Right lung (tissue), 5 donors: ENCODE results near the gene C9orf50. TPM values are rescaled to one million over a fixed set of nuclear protein-coding genes. Genes with fewer than 3 reads are reported as not detected.
"Not testable (repeated sequence)": the region's sequence is repeated elsewhere in the genome, so short reads cannot be mapped to it uniquely, and the experiment has no call there.

Experiments used
- DNase-seq, 2 donors: peaks; one replicate each; pipeline ENCODE4 v3.0.0-alpha.2; 2013
- polyA plus RNA-seq, 5 donors: library from polyadenylated mRNA; unstranded; fragments of 120-200 nt; gene quantifications; one replicate each; pipeline versions ENCODE4 v1.2.1 to v1.2.3, GENCODE V29; 2013; ENCODE audit warnings: inconsistent platforms in 1 of 5, low replicate concordance in 1 of 5; ENCODE audit not compliant: insufficient read length in 5 of 5, insufficient read depth in 1 of 5

Gene C9orf50
- polyA plus RNA-seq, 5 donors: 0.34 to 0.71 (median 0.53) TPM

DNA sequence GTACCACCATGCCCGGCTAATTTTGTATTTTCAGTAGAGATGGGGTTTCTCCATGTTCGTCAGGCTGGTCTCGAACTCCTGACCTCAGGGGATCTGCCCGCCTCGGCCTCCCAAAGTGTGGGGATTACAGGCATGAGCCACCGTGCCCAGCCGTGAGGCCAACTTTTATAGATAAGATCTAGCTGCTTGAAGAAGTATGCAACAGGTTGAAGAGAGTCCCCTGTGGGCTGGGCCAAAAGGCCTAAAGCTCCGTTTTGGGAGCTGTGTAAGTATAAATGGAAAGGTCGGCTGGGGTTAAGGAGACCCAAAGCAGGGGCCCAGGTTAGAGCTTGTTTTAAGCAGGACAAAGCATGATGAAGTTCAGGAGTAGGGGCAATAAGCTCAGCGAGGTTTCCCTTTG is 28.1 kb downstream of the C9orf50 start:
- not testable (repeated sequence) for DNase-seq

DNA sequence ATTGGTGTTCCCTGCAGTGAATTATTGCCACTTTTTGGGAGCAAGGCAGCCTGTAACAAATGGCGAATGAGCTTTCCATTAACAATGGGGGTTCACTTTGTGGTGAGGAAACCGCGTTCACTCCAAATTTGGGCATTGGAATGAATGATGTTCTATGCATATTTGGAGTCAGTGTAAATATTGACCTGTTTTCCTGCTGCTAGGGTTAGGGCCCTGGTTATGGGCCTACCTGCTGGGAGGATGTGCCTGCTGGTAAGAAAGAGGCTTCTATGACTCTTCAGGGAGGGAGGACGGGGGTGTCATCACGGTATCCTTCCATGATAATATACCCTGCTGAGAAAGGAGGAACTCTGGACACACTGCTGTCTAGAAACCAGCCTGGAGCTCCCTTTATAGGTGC is 29.0 kb downstream of the C9orf50 start:
- DNase-seq: no peak

DNA sequence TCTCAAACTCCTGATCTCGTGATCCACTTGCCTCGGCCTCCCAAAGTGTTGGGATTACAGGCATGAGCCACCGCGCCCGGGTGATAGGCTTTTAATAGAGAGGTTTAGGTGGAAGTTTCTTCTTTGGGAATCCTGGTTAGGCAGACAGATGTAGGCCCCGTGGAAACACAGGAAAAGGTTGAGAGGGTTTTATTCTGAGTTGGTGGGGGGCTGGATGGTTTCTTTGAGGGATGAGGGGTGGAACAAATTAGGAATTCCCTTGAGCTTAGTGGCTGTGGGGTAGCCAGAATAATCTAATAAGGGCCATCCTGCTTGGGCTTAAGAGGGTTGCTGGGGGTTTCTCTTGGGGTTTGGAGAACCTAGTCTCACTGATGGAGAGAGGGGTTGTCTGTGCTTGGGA is 30.4 kb downstream of the C9orf50 start:
- no peak for DNase-seq

DNA sequence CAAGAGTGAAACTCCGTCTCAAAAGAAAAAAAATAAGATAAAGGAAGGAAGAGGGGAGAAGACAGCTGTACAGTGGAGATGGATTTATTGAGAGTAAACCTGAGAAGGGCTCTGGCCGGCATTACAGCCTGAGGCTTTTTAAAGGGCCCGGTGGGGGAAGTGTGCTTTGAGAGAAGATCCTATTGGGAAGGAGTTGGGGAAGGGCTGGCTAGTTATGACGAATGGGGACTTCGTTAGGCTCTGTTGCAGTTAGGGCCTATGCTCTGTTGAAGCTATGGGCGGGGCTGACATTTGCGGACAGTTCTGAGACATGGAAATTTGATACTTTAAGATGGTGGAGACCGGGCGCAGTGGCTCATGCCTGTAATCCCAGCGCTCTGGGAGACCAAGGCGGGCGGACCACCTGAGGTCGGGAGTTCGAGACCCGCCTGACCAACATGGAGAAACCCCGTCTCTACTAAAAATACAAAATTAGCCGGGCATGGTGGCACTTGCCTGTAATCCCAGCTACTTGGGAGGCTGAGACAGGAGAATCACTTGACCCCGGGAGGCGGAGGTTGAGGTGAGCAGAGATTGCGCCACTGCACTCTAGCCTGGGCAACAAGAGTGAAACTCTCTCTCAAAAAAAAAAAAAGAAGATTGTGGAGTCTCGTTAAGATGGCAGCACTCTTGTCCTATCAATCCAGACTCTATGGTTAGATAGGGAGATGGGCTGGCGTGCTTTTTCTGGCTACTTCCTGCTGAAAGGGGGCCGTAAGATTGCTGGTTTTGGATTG is 33.2 kb downstream of the C9orf50 start:
- no peak for DNase-seq

DNA sequence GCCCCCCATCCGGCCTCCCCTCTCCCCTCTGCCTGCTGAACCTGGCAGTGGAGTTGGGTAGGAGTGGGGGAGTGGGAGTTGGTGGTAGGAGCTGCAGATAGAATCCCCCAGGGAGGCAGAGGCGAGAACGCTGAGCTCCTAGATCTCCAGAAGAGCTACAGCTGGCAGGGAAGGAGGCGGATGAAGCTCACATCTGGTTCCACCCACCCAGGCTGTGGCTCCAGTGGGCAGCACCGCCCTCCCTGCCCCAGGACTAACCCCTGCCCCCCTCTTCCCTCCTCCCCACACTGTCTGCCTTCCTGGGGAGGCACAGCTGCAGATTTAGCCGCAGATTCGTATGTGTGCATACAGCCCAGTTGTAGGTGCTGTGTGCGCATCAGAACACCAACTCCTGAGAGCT is 34.2 kb downstream of the C9orf50 start:
- DNase-seq: no peak

DNA sequence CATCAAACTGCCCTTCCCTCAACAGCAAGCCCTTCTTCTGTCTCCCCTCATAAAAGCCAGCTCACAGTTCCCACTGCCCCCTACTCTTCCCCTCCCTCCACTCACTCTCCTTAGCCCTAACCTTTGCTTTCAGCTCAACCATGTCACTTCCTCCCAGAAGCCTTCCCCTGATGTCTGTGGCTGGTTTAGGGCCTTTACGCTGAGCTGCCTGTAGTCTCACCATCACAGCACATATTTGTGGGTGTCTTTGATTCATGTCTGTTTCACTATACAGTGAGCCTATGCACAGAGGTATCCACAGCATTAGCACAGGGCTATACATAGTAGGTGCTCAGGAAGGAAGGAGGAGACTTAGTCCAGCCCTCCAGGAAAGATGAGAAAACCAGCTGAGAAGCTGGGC is 34.7 kb downstream of the C9orf50 start:
- no peak for DNase-seq

DNA sequence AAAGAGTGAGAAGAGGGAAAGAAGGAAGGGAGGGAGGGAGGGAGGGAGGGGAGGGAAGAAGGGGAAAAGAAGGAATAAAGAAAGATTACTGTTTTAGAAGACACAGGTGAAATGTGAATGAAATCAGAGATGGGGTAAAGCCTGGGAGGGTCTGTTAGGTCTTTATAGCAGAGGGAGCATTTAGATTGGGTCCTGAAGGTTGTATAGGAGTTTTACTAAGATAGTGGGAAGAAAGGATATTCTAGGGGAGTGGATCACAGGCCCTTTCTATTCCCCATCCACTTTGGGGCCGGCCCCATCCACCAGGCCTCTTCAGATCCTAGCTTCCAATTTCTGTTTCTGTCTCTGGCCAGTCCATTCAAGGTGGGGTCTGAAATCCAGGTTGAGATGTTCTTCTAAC is 35.5 kb downstream of the C9orf50 start:
- no peak for DNase-seq

DNA sequence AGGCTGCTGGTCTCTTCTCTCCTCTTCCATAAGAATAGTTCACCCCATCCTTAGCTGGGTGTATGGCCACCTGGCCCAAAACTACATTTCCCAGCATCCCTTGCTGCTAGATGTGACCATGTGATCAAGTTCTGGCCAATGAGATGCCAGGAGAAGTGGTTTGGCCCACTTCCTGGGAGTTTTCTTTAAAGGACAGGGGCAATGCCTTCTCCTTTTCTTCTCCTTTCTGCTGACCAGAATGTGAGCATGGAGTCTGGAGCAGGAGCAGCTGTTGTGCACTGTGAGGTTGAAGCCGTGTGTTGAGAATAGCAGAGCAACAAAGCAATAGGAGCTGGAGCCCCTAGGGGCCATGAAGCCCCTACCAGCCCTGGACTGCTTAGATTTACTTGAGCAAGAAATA is 36.8 kb downstream of the C9orf50 start:
- DNase-seq: no peak

DNA sequence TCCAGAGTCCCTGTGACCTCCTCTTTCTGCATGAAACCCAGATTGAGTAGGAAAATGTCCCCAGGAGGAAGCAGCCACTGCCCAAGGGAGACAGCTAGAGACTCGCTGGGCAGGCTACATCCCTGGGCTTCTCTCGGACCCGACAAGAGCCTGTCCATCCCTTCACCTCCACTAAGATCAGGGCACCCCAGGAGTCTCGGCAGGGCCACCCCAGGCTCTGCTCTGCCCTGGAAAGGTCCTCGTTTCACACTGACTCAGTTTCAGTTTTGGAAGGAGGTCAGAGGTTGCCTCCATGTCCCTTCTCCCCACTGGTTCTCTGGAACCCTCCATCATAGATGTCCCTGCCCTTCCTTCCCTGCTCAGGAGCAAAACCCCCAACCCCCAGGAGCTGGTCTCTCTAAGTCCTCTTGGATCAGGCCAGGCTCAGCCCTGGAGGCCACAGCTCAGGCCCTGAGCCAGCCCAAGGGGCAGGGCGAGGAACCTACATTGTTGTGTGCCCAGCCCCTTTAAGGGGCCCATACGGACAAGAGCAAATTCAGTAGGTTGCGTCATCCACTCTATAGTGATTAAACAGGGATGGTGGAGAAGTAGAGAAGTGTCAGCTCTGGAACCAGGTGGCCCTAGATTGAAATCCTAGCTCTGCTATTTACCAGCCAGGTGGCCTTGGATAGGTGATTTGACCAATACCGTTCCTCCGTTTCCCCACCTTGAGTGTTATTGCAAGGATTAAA is 37.4 kb downstream of the C9orf50 start:
- no peak for DNase-seq

DNA sequence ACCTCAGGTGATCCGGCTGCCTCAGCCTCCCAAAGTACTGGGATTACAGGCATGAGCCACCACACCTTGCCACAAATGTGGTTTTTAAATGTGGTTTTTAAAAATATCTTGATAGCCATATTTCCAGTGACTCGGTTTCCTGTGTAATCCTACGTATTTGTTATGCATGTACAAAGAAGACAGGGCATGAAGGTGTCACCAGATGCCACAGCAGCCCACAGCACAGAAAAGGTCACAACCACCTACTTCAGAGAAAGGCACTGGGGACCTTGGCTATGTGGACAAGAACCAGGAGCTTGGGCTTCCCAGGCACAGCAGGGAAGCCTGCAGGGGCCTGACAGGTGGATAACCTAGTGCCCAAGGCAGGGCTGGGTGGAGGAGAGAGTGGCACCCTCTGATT is 38.0 kb downstream of the C9orf50 start:
- DNase-seq: no peak

DNA sequence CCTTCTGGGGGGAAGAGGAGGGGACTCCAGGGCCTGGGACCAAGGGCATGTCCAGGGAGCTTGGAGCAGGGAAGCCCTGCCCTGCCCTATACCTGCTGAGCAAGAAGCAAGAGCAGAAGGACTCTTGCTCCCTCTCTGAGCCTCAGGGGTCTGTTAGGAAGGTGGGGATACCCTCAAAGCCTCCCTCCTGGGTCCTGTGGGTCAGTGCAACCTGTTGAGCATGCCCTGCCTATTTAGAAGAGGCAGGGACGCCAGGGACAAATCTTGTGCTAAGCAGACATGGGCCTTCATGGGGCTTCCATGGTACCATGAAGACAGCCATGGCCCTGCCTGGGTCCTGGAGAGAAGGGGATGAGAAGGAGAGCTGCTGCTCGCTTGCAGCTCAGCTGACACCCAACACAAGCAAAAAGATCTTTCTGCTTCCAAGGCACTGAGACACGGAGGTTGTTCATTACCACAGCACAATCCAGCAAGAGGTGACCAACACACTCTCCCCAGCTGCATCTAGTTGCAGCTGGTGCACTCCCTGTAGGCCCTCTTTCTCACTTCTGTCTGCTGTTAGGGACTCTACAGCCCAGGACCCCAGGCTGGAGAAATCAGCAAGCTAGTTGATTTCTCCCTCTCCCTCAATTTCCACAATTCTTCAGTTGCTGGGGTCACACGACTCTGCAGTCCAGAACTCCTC is 39.3 kb downstream of the C9orf50 start:
- DNase-seq: no peak

DNA sequence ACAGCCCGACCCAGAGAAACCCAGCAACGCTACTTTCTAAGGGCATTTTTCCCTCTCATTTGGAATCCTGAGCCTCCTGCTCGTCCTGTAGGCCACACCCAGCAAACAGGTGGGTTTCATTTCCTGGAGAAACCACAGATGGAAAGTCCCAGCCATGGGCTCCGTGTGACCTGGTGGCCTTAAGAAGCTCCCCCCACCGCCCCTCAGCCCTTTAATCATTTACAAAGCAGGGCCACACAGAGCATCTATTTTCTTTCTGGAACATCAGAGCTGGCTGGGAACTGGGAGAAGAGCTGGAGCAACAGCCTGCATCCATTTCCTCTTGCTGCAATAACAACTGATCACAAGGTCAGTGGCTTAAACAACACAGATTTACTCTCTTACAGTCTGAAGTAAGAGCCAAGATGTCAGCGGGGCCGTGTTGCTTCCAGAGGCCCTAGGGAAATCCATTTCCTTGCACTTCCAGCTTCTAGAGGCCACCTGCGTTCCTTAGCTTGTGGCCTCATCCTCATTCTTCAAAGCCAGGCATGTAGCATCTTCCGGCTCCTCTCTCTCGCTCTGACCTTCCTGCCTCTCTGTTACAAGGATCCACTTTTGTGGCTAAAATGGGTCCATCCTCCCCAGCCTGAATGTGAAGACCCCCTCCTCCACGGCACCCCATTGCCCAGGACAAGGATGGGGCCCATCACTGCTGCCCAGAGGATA is 40.5 kb downstream of the C9orf50 start:
- no peak for DNase-seq

DNA sequence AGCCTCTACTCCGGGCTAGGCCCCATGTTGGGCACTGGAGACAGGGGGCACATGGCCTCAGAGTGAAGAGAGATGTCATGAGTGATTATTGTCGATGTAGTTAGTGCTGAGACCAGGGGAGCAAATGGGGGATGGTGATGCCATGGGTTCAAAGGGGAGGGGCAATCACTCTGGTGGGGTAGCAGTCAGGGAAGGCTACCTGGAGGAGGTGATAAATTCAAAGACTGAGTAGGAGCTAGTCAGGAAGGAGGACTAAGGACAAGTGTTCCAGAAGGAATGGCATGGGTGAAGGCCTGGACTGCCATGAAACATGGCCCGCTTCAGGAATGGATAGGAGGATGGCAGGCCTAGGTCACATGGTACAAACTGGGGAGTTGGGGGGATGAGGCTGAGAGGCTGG is 41.6 kb downstream of the C9orf50 start:
- no peak for DNase-seq

DNA sequence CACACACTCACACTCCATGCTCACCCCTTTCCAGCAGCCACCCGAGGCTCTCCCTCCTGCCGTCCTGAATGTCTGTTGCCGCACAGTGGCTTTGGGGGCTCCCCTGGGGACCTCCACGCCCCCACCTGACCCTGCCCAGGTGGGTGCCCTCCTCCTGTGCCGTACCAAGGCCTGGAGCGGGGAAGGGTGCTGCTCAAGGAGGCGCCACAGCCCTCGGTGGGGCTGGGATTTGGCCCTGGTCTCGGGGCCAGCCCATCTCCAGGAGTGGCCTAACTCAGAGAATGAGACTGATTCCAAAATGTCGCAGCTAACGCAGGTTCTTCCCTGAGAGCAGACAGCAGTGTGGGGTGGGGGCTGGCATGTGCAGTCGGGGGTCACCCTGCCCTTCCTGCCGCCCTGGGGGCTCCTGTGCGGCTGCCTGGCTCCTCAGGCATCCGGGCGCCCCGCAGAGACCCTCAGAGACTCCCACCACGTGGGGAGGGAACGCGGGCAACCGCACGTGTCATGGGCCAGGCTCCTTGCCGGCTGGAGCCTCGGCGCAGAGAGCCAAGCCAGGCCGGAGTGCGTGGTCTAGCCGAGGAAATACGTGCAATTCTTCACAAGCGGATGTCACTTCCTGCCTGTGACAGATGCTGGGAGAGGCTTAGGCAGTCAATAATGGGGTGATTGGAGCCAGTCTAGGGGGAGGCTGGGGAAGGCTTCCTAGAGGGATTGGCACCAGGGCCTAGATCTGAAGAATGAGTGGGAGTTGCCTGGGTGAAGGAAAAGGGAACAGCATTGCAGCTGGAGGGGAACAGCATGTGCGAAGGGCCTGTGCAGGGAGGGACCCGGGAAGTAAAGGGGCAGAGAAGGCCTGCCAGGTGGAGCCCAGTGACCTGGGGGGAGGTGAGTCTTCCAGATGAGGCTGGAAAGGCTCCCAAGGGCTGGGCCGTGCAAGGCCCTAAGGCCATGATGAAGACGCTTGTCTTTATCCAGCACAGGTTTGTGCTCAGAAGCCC is 44.1 kb downstream of the C9orf50 start:
- no peak for DNase-seq

DNA sequence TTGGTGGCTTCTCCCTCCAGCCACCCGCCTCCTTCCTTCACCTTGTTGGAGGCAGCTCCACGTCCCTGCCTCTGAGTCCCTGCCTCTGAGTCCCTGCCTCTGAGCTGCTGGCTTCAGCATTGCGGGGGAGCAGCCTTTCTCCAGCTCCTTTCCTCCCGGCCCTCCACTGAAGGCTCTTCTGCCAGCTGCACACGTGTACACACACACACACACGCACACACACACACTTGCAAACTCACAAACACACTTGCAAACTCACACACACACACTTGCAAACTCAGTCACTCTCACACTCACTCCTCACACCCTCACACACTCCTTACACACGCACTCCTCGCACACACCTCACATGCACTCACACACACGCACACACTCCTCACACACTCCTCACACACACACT is 45.1 kb downstream of the C9orf50 start:
- DNase-seq: no peak

DNA sequence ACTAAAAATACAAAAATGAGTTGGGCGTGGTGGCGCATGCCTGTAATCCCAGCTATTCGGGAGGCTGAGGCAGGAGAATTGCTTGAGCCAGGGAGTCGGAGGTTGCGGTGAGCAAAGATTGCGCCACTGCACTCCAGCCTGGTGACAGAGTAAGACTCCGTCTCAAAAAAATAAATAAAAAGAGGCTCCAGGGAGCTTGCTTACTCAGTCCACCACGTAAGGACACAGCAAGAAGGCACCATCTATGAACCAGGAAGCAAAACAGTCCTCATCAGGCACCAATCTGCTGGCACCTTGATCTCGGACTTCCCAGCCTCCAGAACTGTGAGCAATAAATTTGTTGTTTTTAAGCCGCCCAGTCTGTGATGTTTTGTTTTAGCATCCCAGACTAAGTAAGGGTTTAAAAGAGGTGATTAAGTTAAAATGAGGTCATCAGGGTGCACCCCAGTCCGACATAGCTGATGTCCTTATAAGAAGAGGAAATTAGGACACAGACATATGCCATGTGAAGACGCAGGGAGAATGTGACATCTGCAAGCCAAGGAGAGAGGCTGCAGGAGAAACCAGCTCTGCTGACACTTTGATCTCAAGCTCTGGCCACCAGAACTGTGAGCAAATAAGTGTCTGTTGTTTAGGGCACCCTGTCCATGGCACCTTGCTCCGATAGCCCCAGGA is 45.9 kb downstream of the C9orf50 start:
- DNase-seq: no peak

DNA sequence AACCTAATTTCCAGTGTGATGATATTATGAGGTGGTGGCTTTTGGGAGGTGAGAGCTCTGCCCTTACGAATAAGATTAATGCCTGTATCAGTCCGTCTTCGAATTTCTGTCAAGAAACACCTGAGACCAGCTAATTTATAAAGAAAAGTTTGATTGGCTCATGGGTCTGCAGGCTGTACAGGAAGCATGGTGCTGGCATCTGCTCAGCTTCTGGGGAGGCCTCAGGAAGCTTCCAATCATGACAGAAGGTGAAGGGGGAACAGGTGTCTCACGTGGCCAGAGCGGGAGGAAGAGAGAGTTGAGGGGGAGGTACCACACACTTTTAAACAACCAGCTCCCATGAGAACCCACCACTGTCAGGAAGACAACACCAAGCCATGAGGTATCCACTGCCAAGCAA is 46.9 kb downstream of the C9orf50 start:
- DNase-seq: no peak

DNA sequence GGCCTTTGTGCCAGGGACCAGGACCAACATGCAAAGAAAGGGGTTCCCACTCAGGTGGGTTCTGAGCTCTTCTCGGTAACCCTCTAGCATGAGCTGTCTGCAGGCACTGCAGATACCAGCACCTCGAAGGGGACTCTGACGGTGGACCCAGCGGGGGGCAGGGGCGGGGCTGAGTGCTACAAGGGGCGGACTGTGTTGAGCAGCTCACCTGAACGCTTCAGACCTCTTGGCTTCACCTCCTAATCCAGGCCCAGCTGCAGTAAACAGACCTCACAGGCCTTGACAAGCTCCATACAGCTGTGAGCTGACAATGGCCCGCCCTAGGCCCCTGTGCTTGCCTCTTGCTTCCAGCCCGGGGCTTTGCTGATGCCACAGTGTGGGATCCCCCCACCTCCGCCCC is 48.4 kb downstream of the C9orf50 start:
- no peak for DNase-seq

DNA sequence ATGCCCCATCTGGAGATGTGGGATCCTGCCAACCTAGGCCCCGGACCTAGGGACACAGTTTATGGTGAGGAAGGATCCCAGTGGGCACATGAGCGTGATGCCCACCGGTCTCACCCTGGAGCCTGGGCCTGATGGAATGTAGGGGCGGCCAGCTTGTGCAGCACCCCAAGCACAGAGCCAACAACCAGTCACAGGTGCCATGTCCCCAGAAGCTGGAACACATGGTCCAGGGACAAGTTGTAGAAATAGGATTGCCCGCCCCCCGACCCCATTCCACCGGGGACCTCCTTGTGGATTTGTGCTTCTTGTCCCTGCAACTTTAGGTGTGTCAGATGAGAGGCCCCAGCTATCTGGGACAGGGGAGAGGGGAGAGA is 48.9 kb downstream of the C9orf50 start:
- no peak for DNase-seq

DNA sequence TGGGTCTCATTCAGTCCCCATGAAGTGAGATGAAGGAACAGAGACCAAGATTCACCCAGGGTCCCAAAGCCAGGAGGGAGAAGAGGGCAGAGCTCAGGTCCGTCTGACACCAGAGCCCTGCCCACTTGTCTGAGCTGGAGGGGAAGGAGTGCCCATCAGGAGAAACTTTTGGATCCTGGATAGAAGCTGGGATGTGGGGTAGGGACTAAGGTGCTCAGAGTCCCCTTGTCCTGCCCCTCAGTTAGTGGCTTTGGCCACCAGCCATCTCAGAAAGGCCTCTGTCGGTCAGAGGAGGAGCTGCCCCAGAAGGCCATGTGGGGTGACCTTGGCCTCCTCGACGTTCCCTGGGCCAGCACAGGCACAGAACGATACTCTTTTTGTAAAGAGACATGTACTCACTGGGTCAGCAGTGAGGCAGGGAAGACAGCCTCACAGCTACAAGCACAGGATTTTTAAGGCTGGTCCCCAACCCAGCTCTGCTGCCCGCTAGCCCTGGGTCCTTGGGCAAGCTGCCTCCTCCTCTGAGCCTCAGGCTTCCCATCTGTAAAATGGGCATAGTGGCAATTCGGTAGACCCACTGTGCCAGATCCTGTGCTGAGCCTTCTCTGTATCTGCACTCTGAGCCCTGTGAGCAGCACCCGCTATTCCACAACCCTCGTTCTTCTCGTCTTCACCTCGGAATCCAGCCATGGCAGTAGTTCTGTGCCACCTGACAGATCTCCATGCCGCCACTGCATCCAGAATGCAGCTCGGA is 49.4 kb downstream of the C9orf50 start:
- DNase-seq: no peak
